Neuron (in vitro differentiated cells): ENCODE measurements around the gene HEY2.

ENCODE experiments used
- H2AFZ ChIP-seq: one replicate; pipeline ENCODE4 v1.6.1; 2013; ENCODE audit warnings: low read depth, mild to moderate bottlenecking, inconsistent platforms, low read length, moderate library complexity
- H3K27me3 ChIP-seq: one replicate; pipeline ENCODE4 v1.6.1; 2013; ENCODE audit warnings: low read length; ENCODE audit not compliant: insufficient read depth
- H3K36me3 ChIP-seq: one replicate; pipeline ENCODE4 v1.6.1; 2013; ENCODE audit warnings: low read length; ENCODE audit not compliant: insufficient read depth
- H3K4me1 ChIP-seq: one replicate; pipeline ENCODE4 v1.6.1; 2013; ENCODE audit warnings: low read length; ENCODE audit not compliant: insufficient read depth
- H3K4me3 ChIP-seq: 2 replicates; pipeline ENCODE4 v1.5.1; 2013; ENCODE audit warnings: mild to moderate bottlenecking, low read length, moderate library complexity
- H3K9me3 ChIP-seq: one replicate; pipeline ENCODE4 v1.6.1; 2013; ENCODE audit warnings: low read length

HEY2 gene

DNA sequence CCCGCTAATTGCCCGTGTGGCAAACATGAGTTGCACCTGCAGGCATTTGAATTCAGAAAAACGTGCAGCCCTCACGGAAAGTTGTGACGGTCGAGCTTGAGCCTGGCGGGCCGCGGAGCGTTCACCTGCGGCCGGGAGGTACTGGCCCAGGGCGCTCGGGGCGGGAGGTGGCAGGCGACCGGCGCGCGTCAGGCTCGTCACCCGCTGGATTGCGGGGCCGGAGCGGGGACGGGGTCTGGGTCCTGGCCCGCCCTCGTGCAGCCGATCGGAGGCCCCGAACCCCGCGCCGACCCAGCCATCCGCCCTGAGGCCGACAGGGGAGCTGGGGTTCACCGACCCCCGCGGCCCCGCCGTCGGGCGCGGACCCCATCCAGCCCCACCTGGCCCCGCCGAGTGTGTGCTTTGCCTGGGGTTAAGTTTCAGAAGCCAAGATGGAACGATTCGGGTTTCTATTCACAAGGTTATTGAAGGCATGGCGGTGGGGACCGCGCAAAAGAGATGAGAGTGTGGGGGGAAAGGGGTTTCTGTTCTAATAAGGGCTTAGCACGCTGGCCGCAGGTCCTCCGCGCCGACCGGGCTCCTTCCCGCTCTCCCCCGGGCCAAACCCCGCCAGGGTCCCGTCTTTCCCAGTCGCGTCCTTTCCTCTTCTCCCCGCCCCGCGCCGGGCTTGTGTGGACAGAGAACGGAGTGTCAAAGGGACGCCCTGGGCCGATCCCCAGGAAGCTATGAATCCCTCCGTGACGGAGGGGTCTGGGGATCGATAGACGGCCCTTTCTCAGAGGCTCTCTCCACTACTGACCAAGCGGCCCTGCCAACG, 1.6 kb upstream of the HEY2 start:
- H3K27me3 ChIP-seq, result peaks cover 67% of the 10 kb centered on the region
- no peaks in the 10 kb centered on the region for H3K36me3 ChIP-seq

GRCh38 chr6:125748406-125749172, 843 bp upstream of the HEY2 start:
- peaks cover 70% of the 10 kb centered on the region for H3K27me3 ChIP-seq
- peaks cover 24% of the 10 kb centered on the region for H3K4me1 ChIP-seq
- no peaks in the 10 kb centered on the region for H3K36me3 ChIP-seq
- H3K9me3 ChIP-seq, result no peaks in the 10 kb centered on the region
- H2AFZ ChIP-seq, result peak overlapping the region; percentile 99
- peak overlapping the region; percentile 69 for H3K4me3 ChIP-seq

More for the DNA sequence above, 1.6 kb upstream of the HEY2 start:
- H2AFZ ChIP-seq, result peak overlapping the region; percentile 46
- H3K4me1 ChIP-seq, result peaks cover 24% of the 10 kb centered on the region
- no peaks in the 10 kb centered on the region for H3K9me3 ChIP-seq
- no peak overlapping the region for H3K4me3 ChIP-seq

- Histone ChIP-seq H3K36me3 (no peaks in the 10 kb centered on the region), H3K4me1 (peaks cover 34% of the 10 kb centered on the region), H3K4me3 (peak overlapping the region; percentile 69), H2AFZ (peak overlapping the region; percentile 99), H3K27me3 (peaks cover 71% of the 10 kb centered on the region), H3K9me3 (no peaks in the 10 kb centered on the region)
Measured at GRCh38 chr6:125749865-125750691, 646 bp downstream of the HEY2 start.

GRCh38 chr6:125750692-125751333, 1.4 kb downstream of the HEY2 start:
- peaks cover 34% of the 10 kb centered on the region for H3K4me1 ChIP-seq
- no peak overlapping the region for H2AFZ ChIP-seq
- H3K27me3 ChIP-seq, result peaks cover 71% of the 10 kb centered on the region
- H3K4me3 ChIP-seq, result no peak overlapping the region
- no peaks in the 10 kb centered on the region for H3K36me3 ChIP-seq
- H3K9me3 ChIP-seq, result no peaks in the 10 kb centered on the region

DNA sequence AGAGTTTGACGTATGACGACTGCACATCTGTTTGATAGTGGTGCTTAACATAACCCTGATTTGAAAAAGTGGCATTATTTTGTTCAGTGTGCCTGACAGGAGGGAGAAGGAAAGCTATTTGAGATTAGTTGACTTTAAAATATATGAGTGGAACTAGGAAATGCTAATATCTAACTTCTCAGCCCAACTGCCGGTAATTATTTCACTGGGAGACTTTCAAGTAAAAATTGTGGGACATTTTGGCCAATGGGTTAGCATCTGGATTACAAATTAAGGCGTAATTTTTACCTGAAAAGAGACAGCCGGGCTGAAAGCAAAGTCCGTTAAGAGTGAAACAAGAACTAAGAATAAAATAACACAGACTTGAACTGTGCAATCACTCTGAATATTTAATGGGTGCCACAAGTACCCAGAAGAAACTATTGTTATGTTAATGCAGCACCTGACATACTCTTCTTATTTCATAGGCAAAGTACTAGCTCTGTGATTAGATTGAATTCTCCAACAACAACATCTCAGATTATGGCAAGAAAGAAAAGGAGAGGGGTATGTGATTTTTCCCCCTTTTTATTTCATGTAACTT, 2.0 kb downstream of the HEY2 start:
- H2AFZ ChIP-seq, result no peak overlapping the region
- H3K27me3 ChIP-seq, result peaks cover 66% of the 10 kb centered on the region
- no peak overlapping the region for H3K4me3 ChIP-seq
- H3K9me3 ChIP-seq, result no peaks in the 10 kb centered on the region
- H3K36me3 ChIP-seq, result no peaks in the 10 kb centered on the region
- peaks cover 34% of the 10 kb centered on the region for H3K4me1 ChIP-seq

DNA sequence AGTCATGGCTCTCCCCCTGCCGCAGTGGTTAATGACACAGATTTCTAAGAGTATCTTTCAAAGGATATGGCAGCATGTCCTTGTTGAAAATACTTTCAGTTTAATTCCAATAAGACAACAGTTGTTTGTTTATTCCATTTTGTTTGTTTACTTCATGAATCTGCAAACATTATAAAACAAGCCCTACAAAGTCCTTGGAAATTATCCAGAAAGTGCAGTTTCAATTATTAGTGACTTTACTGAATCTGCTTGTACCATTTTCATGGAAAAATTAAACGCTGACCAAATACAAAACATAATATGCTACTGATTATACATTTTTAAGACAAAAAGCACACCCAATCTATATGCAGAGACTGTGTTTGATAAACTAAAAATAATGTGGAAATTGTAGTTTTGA, 3.3 kb downstream of the HEY2 start:
- Histone ChIP-seq H3K4me1 (peaks cover 27% of the 10 kb centered on the region), H3K9me3 (no peaks in the 10 kb centered on the region), H2AFZ (no peak overlapping the region), H3K4me3 (no peak overlapping the region), H3K36me3 (no peaks in the 10 kb centered on the region), H3K27me3 (peaks cover 63% of the 10 kb centered on the region)

DNA sequence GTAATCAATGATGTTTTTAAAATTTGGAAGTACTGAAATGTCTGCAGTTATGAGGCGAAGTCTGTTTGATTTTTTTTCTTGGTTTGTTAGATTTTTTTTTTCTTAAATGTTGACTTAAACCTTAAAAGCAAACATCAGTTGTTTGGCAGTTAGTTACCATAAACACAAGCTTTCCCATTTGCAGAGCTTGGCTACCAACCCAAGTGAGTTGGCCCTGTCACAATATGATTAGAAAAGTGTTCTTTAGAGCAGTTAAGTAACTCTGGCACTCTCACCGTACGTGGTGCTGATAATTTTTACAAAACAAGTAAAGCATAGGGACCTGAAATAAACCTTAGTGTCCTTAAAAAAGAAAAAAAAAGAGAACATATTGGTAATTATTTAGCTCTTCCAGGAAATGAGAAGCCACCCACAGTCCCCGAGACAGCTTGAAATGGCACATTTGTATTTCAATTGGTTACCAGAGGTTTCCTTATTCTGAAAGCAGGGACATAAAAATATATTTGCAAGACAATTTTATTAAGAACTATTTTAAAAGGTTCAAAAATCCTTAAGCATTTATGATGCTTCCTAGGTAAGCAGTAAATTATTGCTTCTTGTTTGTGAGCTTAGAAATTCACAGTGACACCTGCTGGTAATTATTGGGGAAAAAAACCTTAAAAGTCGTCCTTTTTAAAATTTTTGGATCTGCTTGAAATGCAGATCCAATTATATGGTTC, 3.9 kb downstream of the HEY2 start:
- peaks cover 24% of the 10 kb centered on the region for H3K4me1 ChIP-seq
- no peak overlapping the region for H3K4me3 ChIP-seq
- peaks cover 57% of the 10 kb centered on the region for H3K27me3 ChIP-seq
- H3K9me3 ChIP-seq, result no peaks in the 10 kb centered on the region
- H2AFZ ChIP-seq, result no peak overlapping the region
- H3K36me3 ChIP-seq, result no peaks in the 10 kb centered on the region

DNA sequence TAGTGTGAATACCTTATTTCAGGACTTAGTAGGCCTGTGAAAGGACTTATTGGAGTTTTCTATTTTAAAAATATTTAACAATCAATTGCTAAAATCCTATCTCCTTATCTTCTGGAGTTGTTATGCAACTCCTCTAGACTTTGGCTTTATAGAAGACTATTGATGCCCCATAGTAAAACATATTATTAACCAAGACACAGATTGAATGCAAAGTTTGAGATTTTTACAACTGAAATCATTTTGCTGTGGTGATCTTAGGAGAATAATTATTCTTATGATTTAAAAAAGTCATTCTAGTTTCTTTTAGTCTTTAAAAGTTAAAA, 4.5 kb downstream of the HEY2 start:
- H3K4me1 ChIP-seq, result peaks cover 19% of the 10 kb centered on the region
- H3K9me3 ChIP-seq, result no peaks in the 10 kb centered on the region
- H2AFZ ChIP-seq, result no peak overlapping the region
- no peak overlapping the region for H3K4me3 ChIP-seq
- no peaks in the 10 kb centered on the region for H3K36me3 ChIP-seq
- H3K27me3 ChIP-seq, result peaks cover 52% of the 10 kb centered on the region

GRCh38 chr6:125754566-125754965, 5.1 kb downstream of the HEY2 start:
- Histone ChIP-seq H3K36me3 (no peaks in the 10 kb centered on the region), H3K4me1 (peaks cover 19% of the 10 kb centered on the region), H3K27me3 (peaks cover 51% of the 10 kb centered on the region), H2AFZ (no peak overlapping the region), H3K9me3 (no peaks in the 10 kb centered on the region), H3K4me3 (no peak overlapping the region)

- peaks cover 7% of the 10 kb centered on the region for H3K4me1 ChIP-seq
- H3K9me3 ChIP-seq, result no peaks in the 10 kb centered on the region
- no peak overlapping the region for H3K4me3 ChIP-seq
- H3K27me3 ChIP-seq, result peaks cover 32% of the 10 kb centered on the region
- H2AFZ ChIP-seq, result no peak overlapping the region
- H3K36me3 ChIP-seq, result no peaks in the 10 kb centered on the region
Measured at GRCh38 chr6:125759184-125759902, 9.9 kb downstream of the HEY2 start.

DNA sequence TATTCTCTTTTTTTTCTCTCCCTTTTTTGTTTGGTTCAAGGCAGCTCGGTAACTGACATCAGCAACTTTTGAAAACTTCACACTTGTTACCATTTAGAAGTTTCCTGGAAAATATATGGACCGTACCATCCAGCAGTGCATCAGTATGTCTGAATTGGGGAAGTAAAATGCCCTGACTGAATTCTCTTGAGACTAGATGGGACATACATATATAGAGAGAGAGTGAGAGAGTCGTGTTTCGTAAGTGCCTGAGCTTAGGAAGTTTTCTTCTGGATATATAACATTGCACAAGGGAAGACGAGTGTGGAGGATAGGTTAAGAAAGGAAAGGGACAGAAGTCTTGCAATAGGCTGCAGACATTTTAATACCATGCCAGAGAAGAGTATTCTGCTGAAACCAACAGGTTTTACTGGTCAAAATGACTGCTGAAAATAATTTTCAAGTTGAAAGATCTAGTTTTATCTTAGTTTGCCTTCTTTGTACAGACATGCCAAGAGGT, 10.6 kb downstream of the HEY2 start:
- H3K9me3 ChIP-seq, result no peaks in the 10 kb centered on the region
- H3K4me1 ChIP-seq, result peaks cover under 1% of the 10 kb centered on the region
- no peaks in the 10 kb centered on the region for H3K36me3 ChIP-seq
- H3K27me3 ChIP-seq, result peaks cover 31% of the 10 kb centered on the region
- no peak overlapping the region for H2AFZ ChIP-seq
- H3K4me3 ChIP-seq, result no peak overlapping the region
